Osteoblast (primary cell): ENCODE results near the gene RAB3A. TPM values are rescaled to one million over a fixed set of nuclear protein-coding genes. Genes with fewer than 3 reads are reported as not detected.
"Not testable (repeated sequence)": the region's sequence is repeated elsewhere in the genome, so short reads cannot be mapped to it uniquely, and the experiment has no call there.

Source experiments
- DNase-seq: peaks from one replicate; pipeline ENCODE4 v3.0.0; 2011; ENCODE audit warnings: low spot score, mixed read lengths; ENCODE audit not compliant: insufficient read length; ENCODE audit errors: missing footprints
- H2AFZ ChIP-seq: 2 replicates; pipeline ENCODE4 v1.6.0; 2011; ENCODE audit warnings: mild to moderate bottlenecking, low read length
- H3K27ac ChIP-seq: 2 replicates; pipeline ENCODE4 v1.5.1; 2011; ENCODE audit warnings: mild to moderate bottlenecking, low read depth, low read length, moderate library complexity
- H3K27me3 ChIP-seq: 2 replicates; pipeline ENCODE4 v1.6.0; 2012; ENCODE audit warnings: mild to moderate bottlenecking, control low read depth, inconsistent platforms, low read length, moderate library complexity; ENCODE audit not compliant: insufficient read depth
- H3K36me3 ChIP-seq: 2 replicates; pipeline ENCODE4 v1.5.1; 2011; ENCODE audit warnings: mild to moderate bottlenecking, low read length, control low read depth, moderate library complexity; ENCODE audit not compliant: insufficient read depth
- H3K4me1 ChIP-seq: 2 replicates; pipeline ENCODE4 v1.5.1; 2011; ENCODE audit warnings: mild to moderate bottlenecking, low read length, control low read depth, moderate library complexity; ENCODE audit not compliant: insufficient read depth
- H3K4me2 ChIP-seq: 2 replicates; pipeline ENCODE4 v1.6.0; 2011; ENCODE audit warnings: mild to moderate bottlenecking, low read length; ENCODE audit not compliant: insufficient read depth
- H3K4me3 ChIP-seq: fragments of 200-600 bp; sonication (generic); 3 replicates; pipeline ENCODE4 v1.5.1; 2012; ENCODE audit warnings: mild to moderate bottlenecking, low read length, inconsistent platforms; ENCODE audit not compliant: insufficient read depth
- H3K79me2 ChIP-seq: 2 replicates; pipeline ENCODE4 v1.6.0; 2012; ENCODE audit warnings: mild to moderate bottlenecking, low read length, control low read depth, inconsistent platforms; ENCODE audit not compliant: insufficient read depth
- H3K9me3 ChIP-seq: 2 replicates; pipeline ENCODE4 v1.5.1; 2011; ENCODE audit warnings: low read depth, low read length, control low read depth
- H4K20me1 ChIP-seq: 2 replicates; pipeline ENCODE4 v1.6.0; 2012; ENCODE audit warnings: mild to moderate bottlenecking, low read length, control low read depth; ENCODE audit not compliant: insufficient read depth
- total RNA-seq: library from RNA; depleted of rRNA; stranded (reverse); fragments of >200 nt; gene quantifications from 2 replicates; pipeline ENCODE4 v1.2.3, GENCODE V29; 2012
- TF ChIP-seq, protein P1 (sequence below): IDR thresholded peaks from 2 replicates; pipeline ENCODE4 v1.5.1; 2011; ENCODE audit warnings: mild to moderate bottlenecking, low read depth, low read length, moderate library complexity; ENCODE audit errors: extremely low read depth

The RAB3A gene
- total RNA-seq, 1 donor = 0.72 TPM

DNA sequence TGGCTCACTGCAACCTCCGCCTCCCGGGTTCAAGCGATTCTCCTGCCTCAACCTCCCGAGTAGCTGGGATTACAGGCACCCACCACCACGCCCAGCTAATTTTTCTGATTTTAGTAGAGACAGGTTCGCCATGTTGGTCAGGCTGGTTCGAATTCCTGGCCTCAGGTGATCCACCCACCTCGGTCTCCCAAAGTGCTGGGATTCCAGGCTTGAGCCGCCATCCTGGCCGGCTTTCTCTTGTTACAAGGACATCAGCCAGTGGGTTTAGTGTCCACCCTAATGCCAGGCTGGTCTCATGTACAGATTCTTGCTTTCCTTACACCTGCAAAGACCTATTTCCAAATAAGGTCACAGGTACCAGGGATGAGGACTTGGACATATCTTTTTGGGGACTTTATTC is 44.0 kb downstream of the RAB3A start:
- Histone ChIP-seq H4K20me1 (peaks cover 13% of the 10 kb centered on the region), H3K4me3 (no peak overlapping the region), H3K27me3 (no peaks in the 10 kb centered on the region), H3K9me3 (no peaks in the 10 kb centered on the region), H3K36me3 (peaks cover 30% of the 10 kb centered on the region), H3K4me1 (peaks cover 15% of the 10 kb centered on the region), H3K4me2 (no peak overlapping the region), H3K79me2 (peaks cover 17% of the 10 kb centered on the region), H3K27ac (no peak overlapping the region), H2AFZ (no peak overlapping the region)
- TF ChIP-seq, protein P1, sequence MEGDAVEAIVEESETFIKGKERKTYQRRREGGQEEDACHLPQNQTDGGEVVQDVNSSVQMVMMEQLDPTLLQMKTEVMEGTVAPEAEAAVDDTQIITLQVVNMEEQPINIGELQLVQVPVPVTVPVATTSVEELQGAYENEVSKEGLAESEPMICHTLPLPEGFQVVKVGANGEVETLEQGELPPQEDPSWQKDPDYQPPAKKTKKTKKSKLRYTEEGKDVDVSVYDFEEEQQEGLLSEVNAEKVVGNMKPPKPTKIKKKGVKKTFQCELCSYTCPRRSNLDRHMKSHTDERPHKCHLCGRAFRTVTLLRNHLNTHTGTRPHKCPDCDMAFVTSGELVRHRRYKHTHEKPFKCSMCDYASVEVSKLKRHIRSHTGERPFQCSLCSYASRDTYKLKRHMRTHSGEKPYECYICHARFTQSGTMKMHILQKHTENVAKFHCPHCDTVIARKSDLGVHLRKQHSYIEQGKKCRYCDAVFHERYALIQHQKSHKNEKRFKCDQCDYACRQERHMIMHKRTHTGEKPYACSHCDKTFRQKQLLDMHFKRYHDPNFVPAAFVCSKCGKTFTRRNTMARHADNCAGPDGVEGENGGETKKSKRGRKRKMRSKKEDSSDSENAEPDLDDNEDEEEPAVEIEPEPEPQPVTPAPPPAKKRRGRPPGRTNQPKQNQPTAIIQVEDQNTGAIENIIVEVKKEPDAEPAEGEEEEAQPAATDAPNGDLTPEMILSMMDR = no peak
- peak; percentile 47 for DNase-seq

DNA sequence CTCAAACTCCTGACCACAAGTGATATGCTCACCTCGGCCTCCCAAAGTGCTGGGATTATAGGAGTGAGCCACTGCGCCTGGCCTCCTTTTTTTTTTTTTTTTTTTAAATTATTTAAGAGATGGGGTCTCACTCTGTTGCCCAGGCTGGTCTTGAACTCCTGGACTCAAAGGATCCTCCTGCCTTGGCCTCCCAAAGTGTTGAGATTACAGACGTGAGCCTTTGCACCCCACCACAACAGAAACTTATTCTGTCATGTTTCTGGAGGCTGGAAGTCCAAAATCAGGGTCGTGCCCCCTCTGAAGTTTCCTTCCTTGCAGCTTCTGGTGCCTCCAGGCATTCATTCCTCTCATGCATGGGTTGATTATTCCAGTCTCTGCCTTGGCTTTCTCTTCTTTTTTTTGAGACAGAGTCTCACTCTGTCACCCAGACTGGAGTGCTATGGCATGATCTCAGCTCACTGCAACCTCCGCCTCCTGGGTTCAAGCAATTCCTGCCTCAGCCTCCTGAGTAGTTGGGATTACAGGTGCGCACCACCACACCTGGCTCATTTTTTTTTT is 44.7 kb downstream of the RAB3A start:
- peaks cover 19% of the 10 kb centered on the region for H3K4me1 ChIP-seq
- not testable (repeated sequence) for H2AFZ ChIP-seq, H3K27me3 ChIP-seq, H3K4me2 ChIP-seq, H3K9me3 ChIP-seq, H3K4me3 ChIP-seq, H3K27ac ChIP-seq
- peak; percentile 69 for DNase-seq
- H4K20me1 ChIP-seq = peaks cover 18% of the 10 kb centered on the region
- H3K79me2 ChIP-seq = peaks cover 22% of the 10 kb centered on the region
- H3K36me3 ChIP-seq = peaks cover 28% of the 10 kb centered on the region

DNA sequence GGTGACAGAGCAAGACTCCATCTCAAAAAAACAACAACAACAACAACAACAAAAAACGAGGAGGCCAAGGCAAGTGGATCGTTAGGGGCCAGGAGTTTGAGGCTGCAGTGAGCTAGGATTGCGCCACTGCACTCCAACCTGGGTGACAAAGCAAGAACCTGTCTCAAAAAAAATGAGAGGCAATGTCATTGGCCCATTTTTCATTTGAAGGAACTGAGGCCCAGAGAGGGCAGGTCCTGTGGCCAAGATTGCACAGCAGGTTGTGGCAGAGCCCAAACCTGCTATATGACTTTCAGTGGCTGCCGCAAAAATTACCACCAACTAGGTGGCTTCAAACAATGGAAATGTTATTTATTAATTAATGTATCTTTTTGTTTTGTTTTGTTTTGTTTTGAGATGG is 45.4 kb downstream of the RAB3A start:
- H3K27ac ChIP-seq = no peak overlapping the region
- peak; percentile 56 for DNase-seq
- peaks cover 25% of the 10 kb centered on the region for H3K4me1 ChIP-seq
- H3K4me3 ChIP-seq = no peak overlapping the region
- H4K20me1 ChIP-seq = peaks cover 22% of the 10 kb centered on the region
- H3K79me2 ChIP-seq = peaks cover 29% of the 10 kb centered on the region
- H2AFZ ChIP-seq = no peak overlapping the region
- TF ChIP-seq, protein P1 = no peak
- H3K9me3 ChIP-seq = no peaks in the 10 kb centered on the region
- no peak overlapping the region for H3K4me2 ChIP-seq
- H3K36me3 ChIP-seq = peaks cover 24% of the 10 kb centered on the region
- no peaks in the 10 kb centered on the region for H3K27me3 ChIP-seq

DNA sequence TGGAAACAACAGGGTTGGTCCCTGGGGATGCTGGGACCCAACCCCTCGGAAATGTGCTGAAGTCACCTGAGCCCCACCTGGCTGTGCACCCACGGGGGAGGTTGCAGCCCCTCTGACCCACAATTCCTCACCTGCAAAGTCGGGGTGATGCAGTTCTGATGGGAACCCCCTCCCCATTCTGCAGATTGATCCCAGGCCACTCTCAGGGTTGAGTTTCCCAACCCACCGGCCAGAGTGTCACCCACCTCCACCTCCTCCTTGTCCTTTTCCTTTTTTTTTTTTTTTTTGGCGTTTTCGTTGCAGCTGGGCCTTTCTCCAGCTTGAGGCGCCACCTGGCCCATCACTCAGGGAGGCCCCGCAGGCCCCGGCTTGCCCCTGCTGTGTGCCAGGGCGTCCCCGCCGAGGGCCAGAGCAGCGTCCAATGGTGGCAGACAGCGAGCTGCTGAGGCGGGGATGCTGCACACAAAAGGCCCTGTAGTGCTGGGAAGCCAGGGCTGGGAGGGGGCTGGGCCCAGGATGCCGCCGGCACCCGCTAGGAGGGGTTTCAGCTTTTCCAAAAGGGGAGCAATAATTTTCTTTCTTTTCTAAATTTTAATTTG is 46.3 kb downstream of the RAB3A start:
- Histone ChIP-seq H3K4me2 (no peak overlapping the region), H3K27me3 (no peaks in the 10 kb centered on the region), H3K9me3 (no peaks in the 10 kb centered on the region), H3K27ac (no peak overlapping the region), H4K20me1 (peaks cover 22% of the 10 kb centered on the region), H2AFZ (no peak overlapping the region), H3K36me3 (peaks cover 16% of the 10 kb centered on the region), H3K4me3 (no peak overlapping the region), H3K79me2 (peaks cover 32% of the 10 kb centered on the region), H3K4me1 (peaks cover 26% of the 10 kb centered on the region)
- TF ChIP-seq, protein P1 = no peak
- peak; percentile 66 for DNase-seq
